Nephron (organoid): Measurements from ENCODE around the gene CMC1.

Experiments
- H3K27ac Mint-ChIP-seq, 3 experiments: 2 replicates each; pipeline ENCODE4 v1.8.0; 2020; ENCODE audit warnings: mixed read lengths in 3 of 3, mild to moderate bottlenecking in 2 of 3, moderate library complexity in 1 of 3
- H3K27me3 Mint-ChIP-seq: 2 replicates; pipeline ENCODE4 v1.8.0; 2021; ENCODE audit warnings: low read depth, mild to moderate bottlenecking, moderate library complexity, mixed read lengths
- H3K36me3 Mint-ChIP-seq: 2 replicates; pipeline ENCODE4 v1.8.0; 2020; ENCODE audit warnings: low read depth, mixed read lengths
- H3K4me1 Mint-ChIP-seq: 2 replicates; pipeline ENCODE4 v1.8.0; 2020; ENCODE audit warnings: mixed read lengths
- H3K4me3 Mint-ChIP-seq, 3 experiments: 2 replicates each; pipeline ENCODE4 v1.8.0; 2020; ENCODE audit warnings: mild to moderate bottlenecking in 3 of 3, mixed read lengths in 3 of 3, moderate library complexity in 2 of 3
- H3K9me3 Mint-ChIP-seq: 2 replicates; pipeline ENCODE4 v1.8.0; 2020; ENCODE audit warnings: mixed read lengths
- TF ChIP-seq, protein P1 (sequence below), 3 experiments: fragments of 200-600 bp; sonication (generic); IDR thresholded peaks; one replicate each; pipeline ENCODE4 v1.5.0; 2021; ENCODE audit warnings: antibody characterized with exemption in 3 of 3; ENCODE audit not compliant: unreplicated experiment in 3 of 3

The CMC1 gene

DNA sequence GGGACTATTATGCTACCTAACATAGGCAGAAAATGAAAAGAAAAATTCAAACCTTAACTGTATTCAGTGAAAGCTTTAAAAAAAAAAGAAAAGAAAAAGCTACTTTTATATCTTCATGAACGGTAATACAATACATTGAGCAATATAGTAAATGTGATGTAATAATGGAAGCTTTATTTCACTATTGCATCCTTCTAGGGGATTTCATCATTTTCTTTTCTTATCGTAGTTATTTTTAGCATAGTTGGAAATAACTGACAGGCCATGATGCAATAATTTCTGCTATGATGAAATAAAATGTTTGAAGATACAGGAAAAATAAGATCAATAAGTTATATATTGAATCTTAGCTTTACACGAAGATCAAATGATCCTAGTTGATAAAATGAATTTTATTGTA is 66.8 kb downstream of the CMC1 start:
- H3K27ac Mint-ChIP-seq = no peak overlapping the region
- H3K36me3 Mint-ChIP-seq = no peaks in the 10 kb centered on the region
- no peak overlapping the region for H3K4me3 Mint-ChIP-seq
- TF ChIP-seq, protein P1, sequence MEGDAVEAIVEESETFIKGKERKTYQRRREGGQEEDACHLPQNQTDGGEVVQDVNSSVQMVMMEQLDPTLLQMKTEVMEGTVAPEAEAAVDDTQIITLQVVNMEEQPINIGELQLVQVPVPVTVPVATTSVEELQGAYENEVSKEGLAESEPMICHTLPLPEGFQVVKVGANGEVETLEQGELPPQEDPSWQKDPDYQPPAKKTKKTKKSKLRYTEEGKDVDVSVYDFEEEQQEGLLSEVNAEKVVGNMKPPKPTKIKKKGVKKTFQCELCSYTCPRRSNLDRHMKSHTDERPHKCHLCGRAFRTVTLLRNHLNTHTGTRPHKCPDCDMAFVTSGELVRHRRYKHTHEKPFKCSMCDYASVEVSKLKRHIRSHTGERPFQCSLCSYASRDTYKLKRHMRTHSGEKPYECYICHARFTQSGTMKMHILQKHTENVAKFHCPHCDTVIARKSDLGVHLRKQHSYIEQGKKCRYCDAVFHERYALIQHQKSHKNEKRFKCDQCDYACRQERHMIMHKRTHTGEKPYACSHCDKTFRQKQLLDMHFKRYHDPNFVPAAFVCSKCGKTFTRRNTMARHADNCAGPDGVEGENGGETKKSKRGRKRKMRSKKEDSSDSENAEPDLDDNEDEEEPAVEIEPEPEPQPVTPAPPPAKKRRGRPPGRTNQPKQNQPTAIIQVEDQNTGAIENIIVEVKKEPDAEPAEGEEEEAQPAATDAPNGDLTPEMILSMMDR (IDR thresholded peaks at IDR 0.05; ENCODE audit: unreplicated experiment in 3 of 3) = no peak
- H3K27me3 Mint-ChIP-seq = no peaks in the 10 kb centered on the region
- H3K4me1 Mint-ChIP-seq = no peaks in the 10 kb centered on the region
- H3K9me3 Mint-ChIP-seq = no peaks in the 10 kb centered on the region

DNA sequence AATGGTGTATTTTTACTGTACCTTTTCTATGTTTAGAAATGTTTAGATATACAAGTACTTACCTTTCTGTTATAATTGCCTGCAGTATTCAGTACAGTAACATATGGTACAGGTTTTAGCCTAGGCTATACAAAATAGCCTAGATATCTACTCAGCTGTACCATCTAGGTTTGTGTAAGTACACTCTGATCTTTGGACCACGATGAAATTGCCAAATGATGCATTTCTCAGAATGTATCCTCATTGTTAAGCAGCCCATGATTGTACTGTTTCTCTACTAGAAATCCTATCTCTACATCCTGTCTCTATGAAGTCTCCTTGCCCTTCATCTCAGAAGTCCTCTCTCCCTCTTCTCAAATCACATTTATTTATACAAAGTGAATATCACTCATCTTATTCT is 74.3 kb downstream of the CMC1 start:
- no peak overlapping the region for H3K27ac Mint-ChIP-seq
- TF ChIP-seq, protein P1 (IDR thresholded peaks at IDR 0.05; ENCODE audit: unreplicated experiment in 3 of 3) = no peak
- H3K9me3 Mint-ChIP-seq = no peaks in the 10 kb centered on the region
- no peak overlapping the region for H3K4me3 Mint-ChIP-seq
- no peaks in the 10 kb centered on the region for H3K4me1 Mint-ChIP-seq
- H3K27me3 Mint-ChIP-seq = no peaks in the 10 kb centered on the region
- H3K36me3 Mint-ChIP-seq = no peaks in the 10 kb centered on the region

DNA sequence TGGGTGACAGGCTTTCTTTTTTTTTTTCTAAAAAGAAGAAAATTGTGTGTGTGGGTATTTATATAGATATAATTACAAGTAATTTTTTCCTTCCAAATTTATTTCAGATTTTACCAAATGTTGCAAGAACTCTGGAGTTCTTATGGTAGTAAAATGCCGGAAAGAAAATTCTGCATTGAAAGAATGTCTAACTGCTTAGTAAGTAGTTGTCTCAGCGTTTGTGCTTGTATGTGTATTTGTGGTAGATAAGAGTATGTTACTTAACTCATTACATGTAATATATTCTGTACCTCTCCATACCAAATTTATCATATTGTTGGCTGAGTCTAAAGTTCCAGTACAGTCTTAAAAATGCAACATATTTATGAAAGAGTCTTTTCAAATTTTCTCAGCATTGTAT is 74.8 kb downstream of the CMC1 start:
- no peak overlapping the region for H3K27ac Mint-ChIP-seq
- no peaks in the 10 kb centered on the region for H3K4me1 Mint-ChIP-seq
- no peak overlapping the region for H3K4me3 Mint-ChIP-seq
- H3K27me3 Mint-ChIP-seq = no peaks in the 10 kb centered on the region
- H3K9me3 Mint-ChIP-seq = no peaks in the 10 kb centered on the region
- no peaks in the 10 kb centered on the region for H3K36me3 Mint-ChIP-seq
- TF ChIP-seq, protein P1 (IDR thresholded peaks at IDR 0.05; ENCODE audit: unreplicated experiment in 3 of 3) = no peak

DNA sequence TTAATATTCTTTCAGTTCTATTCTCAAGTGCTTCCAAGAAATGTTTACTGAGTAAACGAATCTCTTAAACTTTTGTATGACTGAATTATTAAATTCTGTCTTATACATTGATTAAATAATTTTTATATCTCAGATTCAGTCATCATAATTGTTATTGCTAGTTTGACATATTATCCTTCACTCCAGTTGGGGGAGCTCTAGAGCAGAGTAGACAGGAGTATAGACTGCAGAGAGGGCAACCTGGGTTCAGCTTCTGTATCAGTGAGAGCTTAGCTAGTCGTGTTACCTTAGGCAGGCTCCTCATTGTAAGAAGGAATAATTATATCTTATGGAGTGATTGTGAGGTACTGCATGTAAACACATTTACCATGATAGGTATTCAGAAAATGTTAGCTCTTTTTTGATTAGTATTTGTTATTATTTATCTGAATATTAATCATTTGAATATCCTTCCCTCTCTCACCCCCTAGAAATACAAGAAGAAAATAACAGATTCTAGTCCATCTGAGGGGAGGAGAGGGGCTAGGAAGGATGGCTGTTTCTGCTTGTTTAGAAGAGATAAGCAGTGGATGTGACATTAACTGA is 76.1 kb downstream of the CMC1 start:
- Mint-ChIP-seq H3K27me3 (no peaks in the 10 kb centered on the region), H3K36me3 (no peaks in the 10 kb centered on the region), H3K9me3 (no peaks in the 10 kb centered on the region), H3K27ac (no peak overlapping the region), H3K4me1 (no peaks in the 10 kb centered on the region), H3K4me3 (no peak overlapping the region)
- TF ChIP-seq, protein P1 (IDR thresholded peaks at IDR 0.05; ENCODE audit: unreplicated experiment in 3 of 3) = peak; percentile 17 to 50 (median 33)

DNA sequence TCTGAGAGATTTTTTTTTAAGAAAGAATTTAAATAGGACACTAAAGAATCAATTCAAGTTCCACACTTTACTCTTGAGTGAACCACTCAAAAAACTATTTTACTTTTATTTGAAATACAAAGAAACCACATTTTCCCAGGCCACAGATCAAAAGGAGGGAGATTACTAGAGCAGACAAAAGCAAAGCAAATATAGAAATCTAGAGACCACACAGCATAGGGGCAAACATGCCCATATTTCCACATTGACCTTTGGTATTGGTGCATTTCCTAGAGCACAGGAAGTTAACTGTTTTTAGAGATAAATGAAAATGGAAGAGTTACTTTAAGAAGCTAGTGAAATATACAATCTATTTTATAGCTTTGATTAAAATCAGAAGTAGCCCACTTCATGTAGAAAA is 79.6 kb downstream of the CMC1 start:
- H3K27ac Mint-ChIP-seq = no peak overlapping the region
- no peaks in the 10 kb centered on the region for H3K9me3 Mint-ChIP-seq
- TF ChIP-seq, protein P1 (IDR thresholded peaks at IDR 0.05; ENCODE audit: unreplicated experiment in 3 of 3) = no peak
- H3K4me3 Mint-ChIP-seq = no peak overlapping the region
- H3K4me1 Mint-ChIP-seq = no peaks in the 10 kb centered on the region
- H3K36me3 Mint-ChIP-seq = peaks cover 17% of the 10 kb centered on the region
- no peaks in the 10 kb centered on the region for H3K27me3 Mint-ChIP-seq

DNA sequence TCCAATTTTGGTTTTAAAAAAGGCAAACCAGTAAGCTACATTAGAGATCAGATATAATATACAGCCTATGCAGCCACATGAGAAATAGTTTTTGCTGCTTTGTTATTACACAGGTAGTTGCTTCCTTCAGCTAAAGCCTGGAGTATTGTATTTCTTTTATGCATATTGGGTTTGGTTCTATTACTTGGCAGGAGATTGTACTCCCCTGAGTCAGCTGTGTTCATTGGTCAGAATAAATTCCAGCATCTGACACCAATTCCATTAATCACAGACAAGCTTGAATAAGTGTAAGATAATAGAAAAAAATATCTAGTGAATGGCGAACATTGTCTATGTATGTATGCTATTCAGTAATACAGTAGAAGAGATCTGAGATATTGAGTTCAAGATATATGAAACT is 81.0 kb downstream of the CMC1 start:
- Mint-ChIP-seq H3K36me3 (peaks cover 21% of the 10 kb centered on the region), H3K4me3 (no peak overlapping the region), H3K27me3 (no peaks in the 10 kb centered on the region), H3K27ac (no peak overlapping the region), H3K4me1 (no peaks in the 10 kb centered on the region), H3K9me3 (no peaks in the 10 kb centered on the region)
- TF ChIP-seq, protein P1 (IDR thresholded peaks at IDR 0.05; ENCODE audit: unreplicated experiment in 3 of 3) = no peak
